Keratinocyte (primary cell): ENCODE data around the gene LYPD5.

Source experiments
- EZH2 ChIP-seq: IDR thresholded peaks from one replicate; pipeline ENCODE4 v1.6.1; 2012; ENCODE audit warnings: inconsistent platforms, mild to moderate bottlenecking, low read length, moderate library complexity
- TF ChIP-seq, protein P1 (sequence below), 3 experiments: IDR thresholded peaks in 1 of 3; conservative IDR thresholded peaks in 1 of 3; optimal IDR thresholded peaks in 1 of 3; 2 replicates in 2 of 3; 3 replicates in 1 of 3; pipeline versions ENCODE3 to v1.5.1; 2011; ENCODE audit warnings: low read length in 3 of 3, mild to moderate bottlenecking in 3 of 3, moderate library complexity in 2 of 3, control low read depth in 1 of 3, inconsistent platforms in 1 of 3; ENCODE audit not compliant: insufficient read depth in 2 of 3; ENCODE audit errors: extremely low read depth in 1 of 3

DNA sequence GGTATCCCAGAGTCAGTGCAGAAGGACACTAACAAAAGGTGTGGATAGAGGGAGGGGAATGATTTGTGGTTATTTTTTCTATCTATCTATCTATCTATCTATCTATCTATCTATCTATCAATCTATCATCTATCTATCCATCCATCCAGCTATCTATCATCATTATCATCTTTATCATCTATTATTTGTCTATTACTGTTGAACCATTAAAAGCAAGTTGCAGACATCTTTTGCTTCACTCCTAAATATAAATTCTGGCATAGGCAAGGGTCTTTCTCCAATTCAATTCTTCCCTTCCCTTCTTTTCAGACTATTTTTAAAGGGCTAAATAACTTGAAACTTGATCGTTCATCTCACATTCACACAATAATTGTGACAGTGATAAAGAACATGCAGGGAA, 10.0 kb upstream of the LYPD5 start:
- no peak for TF ChIP-seq EZH2
- TF ChIP-seq, protein P1, sequence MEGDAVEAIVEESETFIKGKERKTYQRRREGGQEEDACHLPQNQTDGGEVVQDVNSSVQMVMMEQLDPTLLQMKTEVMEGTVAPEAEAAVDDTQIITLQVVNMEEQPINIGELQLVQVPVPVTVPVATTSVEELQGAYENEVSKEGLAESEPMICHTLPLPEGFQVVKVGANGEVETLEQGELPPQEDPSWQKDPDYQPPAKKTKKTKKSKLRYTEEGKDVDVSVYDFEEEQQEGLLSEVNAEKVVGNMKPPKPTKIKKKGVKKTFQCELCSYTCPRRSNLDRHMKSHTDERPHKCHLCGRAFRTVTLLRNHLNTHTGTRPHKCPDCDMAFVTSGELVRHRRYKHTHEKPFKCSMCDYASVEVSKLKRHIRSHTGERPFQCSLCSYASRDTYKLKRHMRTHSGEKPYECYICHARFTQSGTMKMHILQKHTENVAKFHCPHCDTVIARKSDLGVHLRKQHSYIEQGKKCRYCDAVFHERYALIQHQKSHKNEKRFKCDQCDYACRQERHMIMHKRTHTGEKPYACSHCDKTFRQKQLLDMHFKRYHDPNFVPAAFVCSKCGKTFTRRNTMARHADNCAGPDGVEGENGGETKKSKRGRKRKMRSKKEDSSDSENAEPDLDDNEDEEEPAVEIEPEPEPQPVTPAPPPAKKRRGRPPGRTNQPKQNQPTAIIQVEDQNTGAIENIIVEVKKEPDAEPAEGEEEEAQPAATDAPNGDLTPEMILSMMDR (optimal IDR thresholded peaks at IDR 0.05 in 1 of 3, IDR thresholded peaks at IDR 0.05 in 1 of 3, conservative IDR thresholded peaks at IDR 0.05 in 1 of 3; ENCODE audit: extremely low read depth in 1 of 3, insufficient read depth in 2 of 3, low read length in 3 of 3), result no peak
